ENCODE results near the gene PAQR5. TPM values are rescaled to one million over a fixed set of nuclear protein-coding genes. Genes with fewer than 3 reads are reported as not detected.

The PAQR5 gene
- total and polyA plus RNA-seq, 4 donors, result 0.19 to 1.1 (median 0.53) TPM

GRCh38 chr15:69340243-69340900 lies 41.7 kb downstream of the PAQR5 start:
- Histone ChIP-seq H3K4me3 (ENCODE audit: low read depth in 1 of 3, low read length in 3 of 3) (no peak overlapping the region), H3K9me3 (ENCODE audit: control insufficient read depth in 4 of 4, low read length in 3 of 4) (no peaks in the 10 kb centered on the region), H3K36me3 (ENCODE audit: control insufficient read depth in 4 of 4, insufficient read depth in 3 of 4, low read depth in 1 of 4, low read length in 3 of 4) (no peaks in the 10 kb centered on the region), H3K27me3 (ENCODE audit: control insufficient read depth in 4 of 4, insufficient read depth in 4 of 4, low read length in 3 of 4) (no peaks in the 10 kb centered on the region), H3K4me1 (ENCODE audit: control insufficient read depth in 4 of 4, insufficient read depth in 4 of 4, low read length in 3 of 4) (no peaks in the 10 kb centered on the region), H3K9ac (ENCODE audit: low read depth in 1 of 2, low read length in 2 of 2) (no peak overlapping the region), H3K27ac (ENCODE audit: low read depth in 1 of 2, low read length in 2 of 2) (no peak overlapping the region)
- whole genome bisulfite sequencing, result 78% methylated on average over 7 of the region's 7 CpGs
- no peak for DNase-seq (ENCODE audit: low spot score)
- TF ChIP-seq YY1 (IDR thresholded peaks at IDR 0.05), result no peak
- no peak for TF ChIP-seq FOXA2 (IDR thresholded peaks at IDR 0.05)
- TF ChIP-seq NR2F2 (IDR thresholded peaks at IDR 0.05), result no peak
- TF ChIP-seq CTCF (IDR thresholded peaks at IDR 0.05; ENCODE audit: low read depth, low read length, missing input control), result no peak
- TF ChIP-seq RAD21 (IDR thresholded peaks at IDR 0.05), result no peak
- TF ChIP-seq REST (IDR thresholded peaks at IDR 0.05), result no peak
- no peak for TF ChIP-seq MAX (IDR thresholded peaks at IDR 0.05)
- no peak for TF ChIP-seq TAF1 (conservative IDR thresholded peaks at IDR 0.05)
- TF ChIP-seq ATF3 (IDR thresholded peaks at IDR 0.05), result no peak
- TF ChIP-seq FOXA1 (IDR thresholded peaks at IDR 0.05), result no peak
- TF ChIP-seq HNF4A (conservative IDR thresholded peaks at IDR 0.05), result no peak
- no peak for TF ChIP-seq ZBTB33 (IDR thresholded peaks at IDR 0.05)
- no peak for TF ChIP-seq RXRA (IDR thresholded peaks at IDR 0.05)
- TF ChIP-seq GABPA (IDR thresholded peaks at IDR 0.05 in 1 of 2, conservative IDR thresholded peaks at IDR 0.05 in 1 of 2), result no peak
- TF ChIP-seq EGR1 (IDR thresholded peaks at IDR 0.05; ENCODE audit: low read depth in 2 of 2), result no peak
- no peak for TF ChIP-seq SP1 (IDR thresholded peaks at IDR 0.05)

Measured in liver (tissue), 9 donors.